NCI-H1436 treated with DMSO at 0.1 percent for 48 hours (cell line): ENCODE data around the gene SKA3.
"Not testable (repeated sequence)": the region's sequence is repeated elsewhere in the genome, so short reads cannot be mapped to it uniquely, and the experiment has no call there.

Experiments used
- DNase-seq: peaks from one replicate; lab custom pipeline; 2025; lab: John Stamatoyannopoulos, UW

Gene SKA3

GRCh38 chr13:21176215-21176981 is at the start of gene SKA3, which contains the start of gene MRPL57:
Gene SKA3, minus strand, starts transcription at chr13:21176552. Its CDS starts 75 bp downstream, at chr13:21176477.
Gene MRPL57, plus strand, starts transcription at chr13:21176658. Its CDS starts 259 bp downstream, at chr13:21176917.
- DNase-seq = peak; percentile 43

- DNase-seq = no peak
These were observed 48.7 kb upstream of the SKA3 start for GRCh38 chr13:21225082-21225481.

- no peak for DNase-seq
These were observed 44.9 kb upstream of the SKA3 start for GRCh38 chr13:21221268-21221667.

DNA sequence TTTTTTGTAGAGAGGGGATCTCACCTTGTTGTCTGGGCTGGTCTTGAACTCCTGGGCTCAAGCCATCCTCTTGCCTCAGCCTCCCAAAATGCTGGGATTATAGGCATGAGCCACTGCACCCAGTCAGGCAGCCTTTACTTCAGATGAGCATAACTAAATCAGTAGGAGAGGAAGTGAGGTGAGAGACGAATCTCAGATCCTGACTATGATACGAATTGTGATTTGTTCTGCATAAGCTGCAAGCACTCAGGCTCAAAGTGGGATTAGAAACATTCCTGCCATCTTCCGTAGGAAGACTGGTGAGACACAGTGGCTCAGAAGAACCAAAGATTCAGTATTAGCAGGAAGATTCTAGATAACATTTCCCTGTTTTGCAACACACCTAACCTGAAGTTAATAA is 43.4 kb upstream of the SKA3 start:
- DNase-seq = not testable (repeated sequence)

DNA sequence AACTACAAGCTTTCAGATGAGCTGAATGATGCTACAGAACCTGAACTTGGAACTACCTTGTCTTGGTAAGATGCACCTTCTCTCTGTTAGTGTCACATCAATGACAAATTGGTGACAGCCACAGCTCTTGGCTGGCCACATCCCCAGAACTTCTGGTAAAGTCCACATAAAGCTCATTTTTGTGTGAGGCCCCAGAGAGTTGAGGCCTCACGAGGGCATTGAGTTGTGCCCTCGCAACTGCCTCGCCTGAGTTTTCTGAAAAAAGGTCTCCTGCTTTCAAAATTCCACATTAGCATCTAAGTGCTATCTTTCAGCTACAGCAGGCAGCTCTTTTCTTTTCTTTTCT is 42.7 kb upstream of the SKA3 start:
- DNase-seq = no peak

- DNase-seq = no peak
These were observed 42.1 kb upstream of the SKA3 start for GRCh38 chr13:21218351-21219035.

DNA sequence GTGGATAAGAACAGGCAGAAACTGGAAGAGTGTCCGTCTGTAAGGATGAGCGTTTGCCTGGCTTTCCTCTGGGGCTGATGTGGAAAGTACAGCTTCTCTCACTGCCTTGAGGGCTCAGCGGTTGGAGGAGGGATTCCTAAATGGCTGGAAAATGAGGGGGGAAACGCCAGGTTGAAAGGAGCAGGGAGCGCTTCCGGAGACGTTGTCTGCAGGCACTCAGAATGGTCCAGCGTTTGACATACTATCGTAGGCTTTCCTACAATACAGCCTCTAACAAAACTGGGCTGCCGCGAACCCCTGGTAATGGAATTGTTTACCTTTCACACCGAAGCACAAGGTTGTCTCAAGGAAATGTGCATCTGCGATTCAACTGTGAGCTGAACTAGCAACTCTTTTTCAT is 40.0 kb upstream of the SKA3 start:
- DNase-seq = no peak

DNA sequence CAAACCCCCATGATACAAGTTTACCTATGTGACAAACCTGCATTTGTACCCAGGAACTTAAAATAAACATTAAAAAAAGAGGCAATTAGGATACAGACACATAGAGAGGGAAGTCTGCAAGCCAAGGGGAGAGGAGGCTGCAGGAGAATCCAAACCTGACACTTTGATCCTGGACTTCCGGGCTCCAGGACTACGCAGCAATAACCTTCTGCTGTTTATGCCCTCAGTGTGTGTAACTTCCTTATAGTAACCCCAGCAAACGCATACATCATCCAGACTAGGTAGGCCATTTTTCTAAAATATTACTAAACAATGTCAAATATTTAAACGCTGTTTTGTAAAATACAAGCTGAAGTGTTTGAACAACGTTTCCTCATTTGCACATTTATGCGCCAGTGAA is 39.1 kb upstream of the SKA3 start:
- DNase-seq = not testable (repeated sequence)

DNA sequence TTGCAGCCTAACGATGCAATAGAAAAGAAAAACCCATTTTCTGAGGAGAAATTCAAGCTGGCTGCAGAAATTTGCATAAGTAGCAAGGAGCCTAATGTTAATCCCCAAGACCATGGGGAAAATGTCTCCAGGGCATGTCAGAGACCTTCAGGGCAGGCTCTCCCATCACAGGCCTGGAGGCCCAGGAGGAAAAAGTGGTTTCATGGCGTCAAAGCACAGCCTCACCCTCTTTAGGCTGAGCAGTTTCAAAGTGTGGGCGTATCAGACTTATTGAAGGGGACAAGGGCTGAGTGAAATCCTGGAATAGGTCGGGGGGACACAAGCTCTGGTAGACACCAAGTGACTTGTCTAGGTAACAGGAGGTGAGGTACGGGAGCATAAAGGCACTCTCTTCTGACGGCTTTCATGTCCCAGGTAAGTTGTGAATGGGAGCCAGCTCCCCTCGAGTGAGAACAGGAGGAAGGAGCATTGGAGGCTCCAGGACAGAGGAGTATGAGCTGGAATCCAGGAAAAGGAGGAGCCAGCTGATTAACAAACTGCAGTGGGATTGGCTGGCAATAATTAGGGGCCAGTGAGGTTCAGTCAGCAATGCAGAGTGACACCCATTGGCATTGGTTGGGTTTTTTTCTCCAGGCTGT is 35.9 kb upstream of the SKA3 start:
- no peak for DNase-seq

DNA sequence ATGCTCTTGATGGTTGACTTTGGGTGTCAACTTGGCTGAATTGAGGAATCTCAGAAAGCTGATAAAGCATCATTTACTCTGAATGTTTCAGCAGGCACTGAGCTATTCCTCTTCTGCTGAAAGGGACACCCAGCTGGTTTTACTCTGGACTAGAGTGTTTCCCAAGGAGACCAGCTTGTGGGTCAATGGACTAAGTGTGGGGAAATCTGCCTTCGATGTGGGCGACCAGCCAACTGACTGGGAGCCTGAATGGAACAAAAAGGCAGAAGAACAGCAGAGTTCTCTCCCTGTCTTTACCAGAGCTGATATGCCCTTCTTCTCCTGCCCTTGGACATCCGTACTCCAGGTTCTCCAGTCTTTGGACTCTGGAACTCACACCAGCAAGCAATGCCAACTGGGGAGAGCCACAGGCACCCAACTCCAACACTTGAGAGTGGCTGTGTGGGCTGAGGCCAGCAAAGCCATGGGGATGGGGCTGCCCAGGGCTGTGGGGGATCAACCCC is 32.4 kb upstream of the SKA3 start:
- DNase-seq = no peak

GRCh38 chr13:21202767-21203531 is 26.6 kb upstream of the SKA3 start:
- DNase-seq = no peak

DNA sequence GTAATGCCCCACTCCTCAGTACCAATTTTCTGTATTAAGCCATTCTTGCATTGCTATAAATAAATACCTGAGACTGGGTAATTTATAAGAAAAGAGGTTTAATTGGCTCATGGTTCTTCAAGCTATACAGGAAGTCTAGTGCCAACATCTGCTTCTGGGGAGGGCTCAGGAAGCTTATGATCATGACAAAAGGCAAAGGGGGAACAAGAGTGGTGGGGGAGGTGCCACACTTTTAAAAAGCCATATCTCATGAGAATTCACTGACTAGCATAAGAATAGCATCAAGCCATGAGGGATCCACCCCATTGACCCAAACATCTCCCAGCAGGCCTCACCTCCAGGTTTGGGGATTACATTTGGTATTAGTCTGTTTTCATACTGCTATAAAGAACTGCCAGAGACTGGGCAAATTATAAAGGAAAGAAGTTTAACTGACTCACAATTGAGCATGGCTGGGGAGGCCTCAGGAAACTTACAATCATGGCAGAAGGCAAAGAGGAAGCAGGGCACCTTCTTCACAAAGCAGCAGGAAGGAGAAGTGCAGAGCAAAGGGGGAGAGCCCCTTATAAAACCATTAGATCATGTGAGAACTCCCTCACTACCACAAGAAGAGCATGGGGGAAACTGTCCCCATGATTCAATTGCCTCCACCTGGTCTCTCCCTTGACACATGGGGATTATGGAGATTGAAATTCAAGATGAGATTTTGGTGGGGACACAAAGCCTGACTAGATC is 25.3 kb upstream of the SKA3 start:
- DNase-seq = not testable (repeated sequence)

GRCh38 chr13:21198391-21198790 is 22.0 kb upstream of the SKA3 start:
- DNase-seq = not testable (repeated sequence)

GRCh38 chr13:21197606-21198225 is 21.4 kb upstream of the SKA3 start:
- DNase-seq = not testable (repeated sequence)

- not testable (repeated sequence) for DNase-seq
These were observed 18.4 kb upstream of the SKA3 start for GRCh38 chr13:21194756-21195155.

DNA sequence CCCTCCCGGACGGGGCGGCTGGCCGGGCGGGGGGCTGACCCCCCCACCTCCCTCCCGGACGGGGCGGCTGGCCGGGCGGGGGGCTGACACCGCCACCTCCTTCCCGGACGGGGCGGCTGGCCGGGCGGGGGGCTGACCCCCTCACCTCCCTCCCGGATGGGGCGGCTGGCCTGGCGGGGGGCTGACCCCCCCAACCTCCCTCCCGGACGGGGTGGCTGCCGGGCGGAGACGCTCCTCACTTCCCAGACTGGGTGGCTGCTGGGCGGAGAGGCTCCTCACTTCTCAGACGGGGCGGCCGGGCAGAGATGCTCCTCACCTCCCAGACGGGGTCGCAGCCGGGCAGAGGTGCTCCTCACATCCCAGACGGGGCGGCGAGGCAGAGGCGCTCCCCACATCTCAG is 10.1 kb upstream of the SKA3 start:
- not testable (repeated sequence) for DNase-seq

DNA sequence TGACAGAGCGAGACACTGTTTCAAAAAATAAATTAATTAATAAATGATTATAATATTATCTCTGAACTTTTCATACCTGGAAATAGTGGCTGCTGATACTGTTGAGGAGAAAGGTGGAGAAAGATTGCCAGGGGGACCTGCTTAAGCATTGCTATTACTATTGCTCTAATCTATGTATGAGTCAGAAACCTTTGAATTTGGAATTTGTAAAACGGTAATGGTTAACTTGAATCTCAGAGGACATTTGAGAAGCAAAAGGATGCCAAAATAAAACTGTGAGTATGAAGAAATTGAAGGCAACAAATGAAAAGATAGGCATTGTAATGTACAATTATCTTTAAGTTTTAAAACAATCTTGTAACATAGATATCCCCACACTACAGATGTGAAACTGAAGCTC is 5.3 kb upstream of the SKA3 start:
- no peak for DNase-seq

- DNase-seq = no peak
These were observed 581 bp upstream of the SKA3 start for GRCh38 chr13:21176982-21177284.

- no peak for DNase-seq
These were observed 617 bp downstream of the SKA3 start for GRCh38 chr13:21175656-21176214.

GRCh38 chr13:21173767-21174166 is 2.6 kb downstream of the SKA3 start:
- DNase-seq = not testable (repeated sequence)

DNA sequence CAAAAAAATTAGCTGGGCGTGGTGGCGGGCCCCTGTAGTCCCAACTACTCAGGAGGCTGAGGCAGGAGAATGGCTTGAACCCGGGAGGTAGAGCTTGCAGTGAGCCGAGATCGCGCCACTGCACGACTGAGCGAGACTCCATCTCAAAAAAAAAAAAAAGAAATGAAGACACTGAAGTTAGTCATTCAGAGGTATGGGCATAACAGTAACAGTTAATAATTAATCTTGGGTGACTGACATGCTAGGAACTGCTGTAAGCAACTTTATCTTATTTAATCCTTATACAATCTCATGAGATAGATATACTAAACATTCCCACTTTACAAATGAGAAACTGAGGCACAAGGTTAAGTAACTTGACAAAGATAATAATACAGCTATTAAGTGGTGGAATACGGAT is 4.9 kb downstream of the SKA3 start:
- DNase-seq = no peak
